ENCODE data around the gene DNAH14. TPM values are rescaled to one million over a fixed set of nuclear protein-coding genes. Genes with fewer than 3 reads are reported as not detected.

The DNAH14 gene
- total RNA-seq, 4 donors from 2014 or later: 1.5 to 14.1 (median 3.3) TPM

- no peak for TF ChIP-seq CTCF (IDR thresholded peaks at IDR 0.05; ENCODE audit: low read depth)
Observed at GRCh38 chr1:225201447-225201846, 272.0 kb downstream of the DNAH14 start.

GRCh38 chr1:225207791-225208190 lies 278.3 kb downstream of the DNAH14 start:
- no peak for TF ChIP-seq CTCF (IDR thresholded peaks at IDR 0.05; ENCODE audit: low read depth)

GRCh38 chr1:225209153-225209552 lies 279.7 kb downstream of the DNAH14 start:
- TF ChIP-seq CTCF (IDR thresholded peaks at IDR 0.05; ENCODE audit: low read depth): no peak

- TF ChIP-seq CTCF (IDR thresholded peaks at IDR 0.05; ENCODE audit: low read depth): no peak
Observed at GRCh38 chr1:225224287-225224686, 294.8 kb downstream of the DNAH14 start.

GRCh38 chr1:225225681-225226080 lies 296.2 kb downstream of the DNAH14 start:
- TF ChIP-seq CTCF (IDR thresholded peaks at IDR 0.05; ENCODE audit: low read depth): no peak

GRCh38 chr1:225228871-225229303 lies 299.4 kb downstream of the DNAH14 start:
- TF ChIP-seq CTCF (IDR thresholded peaks at IDR 0.05; ENCODE audit: low read depth): no peak

GRCh38 chr1:225230483-225230882 lies 301.0 kb downstream of the DNAH14 start:
- TF ChIP-seq CTCF (IDR thresholded peaks at IDR 0.05; ENCODE audit: low read depth): no peak
